HCT116 (cell line): ENCODE data around the gene CLSTN1. TPM values are rescaled to one million over a fixed set of nuclear protein-coding genes. Genes with fewer than 3 reads are reported as not detected.

ENCODE experiments used
- ATAC-seq: fragments of 200-7000 bp; cut with Tn5 transposase; 2 replicates; pipeline ENCODE4 v1.9.1; 2020; ENCODE audit warnings: mild to moderate bottlenecking, moderate library complexity
- BruUV-seq: library from RNA; stranded (reverse); fragments of 400-500 nt; replicated peaks from 2 replicates; lab custom pipeline; 2021; lab: Mats Ljungman, UMichigan
- CTCF ChIA-PET: fragments of 300-600 bp; sonication (Branson Sonifier 250); formaldehyde crosslinking; loops from one replicate; lab custom pipeline; 2021; ENCODE audit warnings: antibody characterized with exemption; lab: Charles Lee
- POLR2A ChIA-PET: fragments of 300-600, 350-600 bp; sonication (Branson Sonifier 250); formaldehyde crosslinking; loops from one replicate; lab custom pipeline; 2021; ENCODE audit warnings: antibody characterized with exemption; lab: Charles Lee
- RAD21 ChIA-PET, 2 experiments: fragments of 300-600 bp; sonication (Branson Sonifier 250); formaldehyde crosslinking; loops; one replicate each; lab custom pipeline; 2023; ENCODE audit warnings: low total read pairs in 2 of 2; ENCODE audit not compliant: uncharacterized antibody in 2 of 2, unreplicated experiment in 2 of 2, low non-redundant PET in 1 of 2; lab: Charles Lee
- DNase-seq: peaks from one replicate; pipeline ENCODE4 v3.0.0-alpha.2; 2010; ENCODE audit warnings: low read depth, low spot score
- H2AFZ ChIP-seq: fragments of 200-600 bp; shearing (Covaris generic), sonication (generic); 2 replicates; pipeline ENCODE4 v1.6.1; 2017; ENCODE audit warnings: low read depth, mixed run types, mixed read lengths, antibody characterized with exemption, low read length; ENCODE audit not compliant: poor library complexity, severe bottlenecking
- H3K27ac ChIP-seq: 2 replicates; pipeline ENCODE4 v1.5.1; 2012; ENCODE audit warnings: low read depth, low read length
- H3K27me3 ChIP-seq: fragments of 200-600 bp; sonication (generic); 2 replicates; pipeline ENCODE4 v1.6.1; 2016; ENCODE audit warnings: mixed run types, low read length, mixed read lengths; ENCODE audit not compliant: insufficient read depth
- H3K36me3 ChIP-seq, 2 experiments: fragments of 200-500 bp in 1 of 2; fragments of 200-600 bp in 1 of 2; sonication (Bioruptor generic) in 1 of 2; sonication (generic) in 1 of 2; 2 replicates each; pipeline versions ENCODE4 v1.5.1 to v1.6.1; 2014 to 2016; ENCODE audit warnings: low read length in 2 of 2, inconsistent platforms in 1 of 2, mixed read lengths in 1 of 2, mixed run types in 1 of 2; ENCODE audit not compliant: insufficient read depth in 2 of 2, control insufficient read depth in 1 of 2
- H3K4me1 ChIP-seq, 2 experiments: fragments of 200-600 bp in 1 of 2; sonication (generic) in 1 of 2; 2 replicates each; pipeline versions ENCODE4 v1.5.1 to v1.6.1; 2012 to 2017; ENCODE audit warnings: low read length in 2 of 2, inconsistent platforms in 1 of 2, mild to moderate bottlenecking in 1 of 2, mixed read lengths in 1 of 2, mixed run types in 1 of 2, moderate library complexity in 1 of 2; ENCODE audit not compliant: insufficient read depth in 2 of 2, control insufficient read depth in 1 of 2
- H3K4me2 ChIP-seq: fragments of 200-600 bp; sonication (generic); 2 replicates; pipeline ENCODE4 v1.6.1; 2017; ENCODE audit warnings: mixed run types, low read length, mixed read lengths
- H3K4me3 ChIP-seq, 2 experiments: fragments of 200-600 bp in 1 of 2; sonication (generic) in 1 of 2; replicated peaks in 1 of 2; 2 replicates each; pipeline ENCODE4 v1.5.1; 2011 to 2016; ENCODE audit warnings: low read length in 2 of 2, control low read depth in 1 of 2, low read depth in 1 of 2, mild to moderate bottlenecking in 1 of 2, mixed read lengths in 1 of 2, mixed run types in 1 of 2
- H3K79me2 ChIP-seq: fragments of 200-600 bp; sonication (generic); 2 replicates; pipeline ENCODE4 v1.6.1; 2017; ENCODE audit warnings: mild to moderate bottlenecking, mixed run types, low read length, moderate library complexity, mixed read lengths; ENCODE audit not compliant: insufficient read depth
- H3K9ac ChIP-seq: fragments of 200-600 bp; sonication (generic); 2 replicates; pipeline ENCODE4 v1.6.1; 2016; ENCODE audit warnings: low read length, mixed read lengths
- H3K9me2 ChIP-seq: fragments of 200-600 bp; sonication (generic), shearing (Covaris generic); 2 replicates; pipeline ENCODE4 v1.6.1; 2017; ENCODE audit warnings: mixed run types, mild to moderate bottlenecking, moderate library complexity; ENCODE audit not compliant: insufficient read depth
- H3K9me3 ChIP-seq, 2 experiments: fragments of 200-500 bp in 1 of 2; fragments of 200-600 bp in 1 of 2; sonication (Bioruptor generic) in 1 of 2; sonication (generic) in 1 of 2; 2 replicates each; pipeline ENCODE4 v1.6.1; 2014 to 2017; ENCODE audit warnings: low read length in 2 of 2, mixed read lengths in 2 of 2, inconsistent platforms in 1 of 2, low read depth in 1 of 2, mild to moderate bottlenecking in 1 of 2, mixed run types in 1 of 2, moderate library complexity in 1 of 2; ENCODE audit not compliant: control insufficient read depth in 1 of 2, insufficient read depth in 1 of 2
- H4K20me1 ChIP-seq: fragments of 200-600 bp; sonication (generic), shearing (Covaris generic); 2 replicates; pipeline ENCODE4 v1.6.1; 2017; ENCODE audit warnings: mixed run types, mild to moderate bottlenecking, moderate library complexity; ENCODE audit not compliant: insufficient read depth
- CBX3 ChIP-seq: IDR thresholded peaks from 2 replicates; pipeline ENCODE4 v1.6.1; 2012; ENCODE audit warnings: low read depth
- CEBPB ChIP-seq: IDR thresholded peaks from 2 replicates; pipeline ENCODE4 v1.6.1; 2012; ENCODE audit warnings: low read depth
- EGR1 ChIP-seq: IDR thresholded peaks from 2 replicates; pipeline ENCODE4 v1.6.1; 2012; ENCODE audit warnings: low read depth
- ELF1 ChIP-seq: IDR thresholded peaks from 2 replicates; pipeline ENCODE4 v1.6.1; 2012; ENCODE audit warnings: low read depth, borderline replicate concordance
- EZH2 ChIP-seq: fragments of 200-600 bp; sonication (generic); IDR thresholded peaks from 2 replicates; pipeline ENCODE4 v1.6.1; 2017; ENCODE audit warnings: antibody characterized with exemption, mixed run types
- EZH2phosphoT487 ChIP-seq: fragments of 200-600 bp; IDR thresholded peaks from 2 replicates; pipeline ENCODE4 v1.6.1; 2018; ENCODE audit warnings: antibody characterized with exemption, borderline replicate concordance
- JUND ChIP-seq: IDR thresholded peaks from 2 replicates; pipeline ENCODE4 v1.6.1; 2012
- MAX ChIP-seq: IDR thresholded peaks from 2 replicates; pipeline ENCODE4 v1.6.1; 2012
- POLR2A ChIP-seq: IDR thresholded peaks from 2 replicates; pipeline ENCODE4 v1.7.0; 2011; ENCODE audit warnings: borderline replicate concordance; ENCODE audit not compliant: insufficient read depth, insufficient read length; ENCODE audit errors: extremely low read depth
- RAD21 ChIP-seq: IDR thresholded peaks from 2 replicates; pipeline ENCODE4 v1.6.1; 2012; ENCODE audit warnings: low read depth, mild to moderate bottlenecking
- SIN3A ChIP-seq: IDR thresholded peaks from 2 replicates; pipeline ENCODE4 v1.6.1; 2012; ENCODE audit warnings: low read depth
- SP1 ChIP-seq: IDR thresholded peaks from 2 replicates; pipeline ENCODE4 v1.6.1; 2012; ENCODE audit warnings: low read depth
- SRF ChIP-seq: IDR thresholded peaks from 2 replicates; pipeline ENCODE4 v1.6.1; 2012; ENCODE audit warnings: low read depth
- TCF7L2 ChIP-seq: IDR thresholded peaks from 2 replicates; pipeline ENCODE4 v1.7.0; 2011; ENCODE audit warnings: borderline replicate concordance, inconsistent platforms; ENCODE audit not compliant: insufficient read depth, insufficient read length; ENCODE audit errors: extremely low read depth
- YY1 ChIP-seq: IDR thresholded peaks from 2 replicates; pipeline ENCODE4 v1.6.1; 2011; ENCODE audit warnings: low read length, low read depth, moderate library complexity, mild to moderate bottlenecking; ENCODE audit not compliant: insufficient replicate concordance; ENCODE audit errors: extremely low read depth
- ZBTB33 ChIP-seq: IDR thresholded peaks from 2 replicates; pipeline ENCODE4 v1.6.1; 2011; ENCODE audit warnings: mild to moderate bottlenecking, low read length, moderate library complexity; ENCODE audit not compliant: insufficient replicate concordance; ENCODE audit errors: extremely low read depth
- ZFX ChIP-seq: fragments of 450-650 bp; IDR thresholded peaks from 2 replicates; pipeline ENCODE4 v1.6.1; 2017
- ZNF274 ChIP-seq: fragments of 200-500 bp; sonication (Bioruptor generic); IDR thresholded peaks from 2 replicates; pipeline ENCODE4 v1.6.1; 2014; ENCODE audit warnings: mild to moderate bottlenecking, low read depth, low read length, inconsistent platforms
- intact Hi-C: fragments of 100-400 bp; cut with micrococcal nuclease; formaldehyde crosslinking; loops from 2 replicates; pipeline ENCODE4 v1.10.0; 2022
- total RNA-seq: library from RNA; stranded (reverse); gene quantifications from one replicate; pipeline ENCODE4 v1.2.1, GENCODE V29; 2021; ENCODE audit not compliant: unreplicated experiment
- TF ChIP-seq, protein P1 (sequence below), 3 experiments: fragments of 200-600 bp in 1 of 3; sonication (generic) in 1 of 3; IDR thresholded peaks in 2 of 3; conservative IDR thresholded peaks in 1 of 3; 2 replicates each; pipeline ENCODE4 v1.5.1; 2012 to 2017; ENCODE audit warnings: low read depth in 2 of 3, low read length in 2 of 3, antibody characterized with exemption in 1 of 3, borderline replicate concordance in 1 of 3, control low read depth in 1 of 3, mild to moderate bottlenecking in 1 of 3, mixed read lengths in 1 of 3, mixed run types in 1 of 3, moderate library complexity in 1 of 3; ENCODE audit not compliant: insufficient read depth in 1 of 3

CLSTN1 gene
- total RNA-seq, 1 experiment from 2014 or later: 113 TPM

- Histone ChIP-seq H3K27me3 (no peaks in the 10 kb centered on the region), H3K9me2 (no peaks in the 10 kb centered on the region), H3K27ac (no peak overlapping the region), H3K36me3 (no peaks in the 10 kb centered on the region), H3K9me3 (no peaks in the 10 kb centered on the region), H3K4me1 (peaks cover 26 to 46% of the 10 kb centered on the region in 2 experiments), H3K4me2 (0 out of 2 replicates have a peak overlapping the region, but pooled peaks have one; percentile 94), H3K9ac (no peak overlapping the region), H3K4me3 (no peak overlapping the region), H4K20me1 (no peaks in the 10 kb centered on the region), H3K79me2 (no peaks in the 10 kb centered on the region), H2AFZ (no peak overlapping the region)
- RAD21 ChIA-PET: no interaction called here
- intact Hi-C loops: no loop called here
- ATAC-seq (no peak), DNase-seq (no peak)
- POLR2A ChIA-PET: no interaction called here
- CTCF ChIA-PET: no interaction called here
- BruUV-seq: no TSS peak
- TF ChIP-seq ZNF274 (no peak), EZH2phosphoT487 (no peak), TCF7L2 (no peak), RAD21 (no peak), EZH2 (no peak), JUND (no peak), CBX3 (no peak), ZFX (no peak), ZBTB33 (no peak), SIN3A (no peak), ELF1 (no peak), YY1 (no peak), SRF (no peak), POLR2A (no peak), CEBPB (no peak), EGR1 (no peak), MAX (no peak), SP1 (no peak)
- TF ChIP-seq, protein P1, sequence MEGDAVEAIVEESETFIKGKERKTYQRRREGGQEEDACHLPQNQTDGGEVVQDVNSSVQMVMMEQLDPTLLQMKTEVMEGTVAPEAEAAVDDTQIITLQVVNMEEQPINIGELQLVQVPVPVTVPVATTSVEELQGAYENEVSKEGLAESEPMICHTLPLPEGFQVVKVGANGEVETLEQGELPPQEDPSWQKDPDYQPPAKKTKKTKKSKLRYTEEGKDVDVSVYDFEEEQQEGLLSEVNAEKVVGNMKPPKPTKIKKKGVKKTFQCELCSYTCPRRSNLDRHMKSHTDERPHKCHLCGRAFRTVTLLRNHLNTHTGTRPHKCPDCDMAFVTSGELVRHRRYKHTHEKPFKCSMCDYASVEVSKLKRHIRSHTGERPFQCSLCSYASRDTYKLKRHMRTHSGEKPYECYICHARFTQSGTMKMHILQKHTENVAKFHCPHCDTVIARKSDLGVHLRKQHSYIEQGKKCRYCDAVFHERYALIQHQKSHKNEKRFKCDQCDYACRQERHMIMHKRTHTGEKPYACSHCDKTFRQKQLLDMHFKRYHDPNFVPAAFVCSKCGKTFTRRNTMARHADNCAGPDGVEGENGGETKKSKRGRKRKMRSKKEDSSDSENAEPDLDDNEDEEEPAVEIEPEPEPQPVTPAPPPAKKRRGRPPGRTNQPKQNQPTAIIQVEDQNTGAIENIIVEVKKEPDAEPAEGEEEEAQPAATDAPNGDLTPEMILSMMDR (IDR thresholded peaks at IDR 0.05 in 2 of 3, conservative IDR thresholded peaks at IDR 0.05 in 1 of 3; ENCODE audit: borderline replicate concordance in 1 of 3, insufficient read depth in 1 of 3, low read depth in 2 of 3, low read length in 2 of 3): no peak
Observed at GRCh38 chr1:9691691-9692090, 132.1 kb downstream of the CLSTN1 start.
